SK-N-SH (cell line): ENCODE data around the gene COLEC11.

Experiments
- CTCF ChIP-seq: fragments of 200-600 bp; sonication (generic); IDR thresholded peaks from 2 replicates; pipeline ENCODE4 v1.6.1; 2017; ENCODE audit warnings: antibody characterized with exemption, mild to moderate bottlenecking, moderate library complexity
- FOXJ3 ChIP-seq: sonication (generic); formaldehyde crosslinking; IDR thresholded peaks from 2 replicates; pipeline ENCODE4 v1.5.1; 2020; ENCODE audit warnings: mild to moderate bottlenecking, missing genetic modification reagents
- NRF1 ChIP-seq: IDR thresholded peaks from 2 replicates; pipeline ENCODE4 v1.6.1; 2012; ENCODE audit warnings: low read depth, mild to moderate bottlenecking, low read length
- POLR2AphosphoS5 ChIP-seq: IDR thresholded peaks from 2 replicates; pipeline ENCODE4 v1.6.1; 2012; ENCODE audit warnings: low read depth, low read length
- ZBTB33 ChIP-seq: IDR thresholded peaks from 2 replicates; pipeline ENCODE4 v1.4.0; 2012; ENCODE audit warnings: low read depth, borderline replicate concordance

GRCh38 chr2:3586220-3586619, 8.7 kb upstream of the COLEC11 start:
- TF ChIP-seq NRF1 (no peak), FOXJ3 (CRISPR knock-in tag) (no peak), CTCF (no peak), ZBTB33 (no peak), POLR2AphosphoS5 (no peak)
